Measurements from ENCODE around the gene VWF.

VWF gene

GRCh38 chr12:5971194-5971850 is 153.1 kb downstream of the VWF start:
- no peak for DNase-seq

GRCh38 chr12:5969974-5970690 is 154.3 kb downstream of the VWF start:
- no peak for DNase-seq

- DNase-seq = no peak
Observed at GRCh38 chr12:5969156-5969973, 155.1 kb downstream of the VWF start.

- no peak for DNase-seq
Observed at GRCh38 chr12:5967645-5968415, 156.6 kb downstream of the VWF start.

- DNase-seq = no peak
Observed at GRCh38 chr12:5966486-5967095, 157.9 kb downstream of the VWF start.

GRCh38 chr12:5965950-5966383 is 158.5 kb downstream of the VWF start:
- no peak for DNase-seq

GRCh38 chr12:5964913-5965900 is 159.3 kb downstream of the VWF start:
- no peak for DNase-seq

GRCh38 chr12:5963515-5963914 is 161.0 kb downstream of the VWF start:
- DNase-seq = no peak

GRCh38 chr12:5960783-5961182 is 163.7 kb downstream of the VWF start:
- DNase-seq = no peak

GRCh38 chr12:5956987-5957386 is 167.5 kb downstream of the VWF start:
- DNase-seq = no peak

- DNase-seq = no peak
Observed at GRCh38 chr12:5954661-5955060, 169.8 kb downstream of the VWF start.

GRCh38 chr12:5953835-5954586 is 170.5 kb downstream of the VWF start:
- no peak for DNase-seq

GRCh38 chr12:5952031-5952430 is 172.4 kb downstream of the VWF start:
- no peak for DNase-seq

- no peak for DNase-seq
Observed at GRCh38 chr12:5948696-5949095, 175.8 kb downstream of the VWF start.

GRCh38 chr12:5947006-5947405 is 177.5 kb downstream of the VWF start:
- no peak for DNase-seq

- DNase-seq = no peak
Observed at GRCh38 chr12:5946388-5946787, 178.1 kb downstream of the VWF start.

GRCh38 chr12:5945071-5946008 is 179.1 kb downstream of the VWF start, which contains the start of gene ANO2:
Gene ANO2 (minus strand): TSS chr12:5945259. CDS start chr12:5945217, 42 bp downstream.
- no peak for DNase-seq

- no peak for DNase-seq
Observed at GRCh38 chr12:5944688-5945070, 179.8 kb downstream of the VWF start.

GRCh38 chr12:5944053-5944452 is 180.4 kb downstream of the VWF start:
- DNase-seq = no peak

All from NK-92 treated with Interleukin-12 subunit alpha and Interleukin-12 subunit beta, amount 100 ng/mL, for 24 hours (cell line).